Measurements from ENCODE around the gene EEF2KMT.
A peak's percentile ranks its signal among the peaks of the same experiment; 100 is the strongest.
"Not testable (repeated sequence)": the region's sequence is repeated elsewhere in the genome, so short reads cannot be mapped to it uniquely, and the experiment has no call there.

Gene EEF2KMT

GRCh38 chr16:5070431-5071186, 27.0 kb downstream of the EEF2KMT start:
- no peak for DNase-seq

GRCh38 chr16:5069854-5070253, 27.7 kb downstream of the EEF2KMT start:
- no peak for DNase-seq

GRCh38 chr16:5069048-5069447, 28.5 kb downstream of the EEF2KMT start:
- no peak for DNase-seq

- DNase-seq, result no peak
Observed at GRCh38 chr16:5066511-5066910, 31.1 kb downstream of the EEF2KMT start.

GRCh38 chr16:5065813-5066212, 31.8 kb downstream of the EEF2KMT start, which contains the start of gene C16orf89:
TSS of gene C16orf89 (minus strand) at chr16:5065956. CDS start at chr16:5065908, 48 bp downstream.
- DNase-seq, result no peak

DNA sequence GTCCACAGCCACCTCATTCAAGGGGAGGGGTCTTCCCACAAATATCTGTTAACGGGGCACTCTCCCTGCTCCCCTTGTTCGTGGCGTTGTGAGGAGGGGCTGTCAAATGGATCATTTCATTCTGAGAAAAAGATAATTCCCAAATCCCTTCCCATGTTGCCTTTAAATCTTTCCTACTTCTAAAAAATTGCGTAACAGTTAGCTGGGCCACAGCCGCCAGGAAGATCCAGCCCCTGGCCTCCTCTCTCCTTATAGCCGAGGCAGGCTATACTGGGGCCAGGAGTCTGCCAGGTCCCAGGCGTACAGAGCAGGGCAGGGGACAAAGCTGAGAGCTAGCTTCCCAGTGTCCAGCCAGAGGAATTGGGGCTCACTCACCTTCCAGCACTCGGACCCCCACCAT, 32.3 kb downstream of the EEF2KMT start:
- no peak for DNase-seq

DNA sequence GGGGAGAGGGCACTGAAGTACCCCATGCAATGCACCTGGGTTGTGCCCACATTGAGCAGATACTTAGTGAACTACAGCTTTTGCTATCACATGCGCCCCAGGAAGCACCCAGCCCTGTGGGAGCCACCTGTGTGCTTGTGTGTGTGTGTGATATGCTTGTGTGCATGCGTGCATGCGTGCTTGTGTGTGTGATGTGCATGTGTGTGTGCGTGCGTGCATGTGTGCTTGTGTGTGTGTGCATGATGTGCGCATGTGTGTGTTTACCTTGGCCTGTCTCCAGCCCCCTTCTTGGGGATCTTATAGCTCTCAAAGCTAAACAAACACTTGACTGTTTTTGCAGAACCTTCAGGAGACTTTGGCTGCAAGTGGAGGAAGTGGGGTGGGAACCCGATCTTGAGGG, 32.7 kb downstream of the EEF2KMT start:
- no peak for DNase-seq

DNA sequence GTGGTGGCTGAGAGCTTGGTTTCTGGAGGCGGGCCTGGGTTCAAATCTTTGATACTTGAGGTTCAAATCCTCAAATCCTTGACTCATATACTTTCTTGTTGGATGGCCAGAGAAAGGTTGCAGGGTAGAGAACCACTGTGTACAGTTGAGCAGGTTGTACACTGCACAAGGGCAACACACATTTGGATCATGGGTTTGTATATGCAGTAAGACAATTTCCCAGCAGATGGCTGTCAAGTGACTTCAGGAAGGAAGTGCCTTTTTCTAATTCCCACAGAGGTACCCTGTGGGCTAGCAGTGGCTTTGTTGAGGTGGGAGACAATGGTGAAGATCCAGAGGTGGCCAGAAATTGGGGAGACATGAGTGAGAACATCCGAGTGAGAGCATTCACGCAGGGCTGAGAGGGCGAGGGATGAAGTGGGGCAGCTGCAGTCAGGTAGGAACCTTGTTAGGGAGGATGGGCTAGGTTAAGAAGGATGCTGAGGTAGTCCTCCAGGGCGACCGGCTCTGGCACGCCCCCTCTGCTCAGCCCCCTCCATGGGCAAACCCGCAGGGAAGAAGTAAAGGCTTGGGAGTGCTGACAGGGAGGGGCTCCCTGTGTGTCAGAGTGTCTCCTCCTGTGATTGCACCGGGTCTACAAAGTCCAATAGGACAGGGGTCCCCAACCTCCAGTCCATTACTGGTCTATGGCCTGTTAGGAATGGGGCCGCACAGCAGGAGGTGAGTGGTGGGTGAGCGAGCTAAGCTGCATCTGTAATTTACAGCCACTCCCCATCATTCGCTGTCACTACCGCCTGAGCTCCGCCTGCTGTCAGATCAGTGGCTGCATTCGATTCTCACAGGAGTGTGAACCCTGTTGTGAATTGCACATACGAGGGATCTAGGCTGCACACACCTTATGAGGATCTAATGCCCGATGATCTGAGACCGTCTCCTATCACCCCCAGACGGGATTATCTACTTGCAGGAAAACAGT, 34.5 kb downstream of the EEF2KMT start:
- no peak for DNase-seq

GRCh38 chr16:5062051-5062450, 35.5 kb downstream of the EEF2KMT start:
- no peak for DNase-seq

- DNase-seq, result no peak
Observed at GRCh38 chr16:5060073-5060641, 37.4 kb downstream of the EEF2KMT start.

GRCh38 chr16:5059386-5060072, 38.1 kb downstream of the EEF2KMT start:
- DNase-seq, result no peak

DNA sequence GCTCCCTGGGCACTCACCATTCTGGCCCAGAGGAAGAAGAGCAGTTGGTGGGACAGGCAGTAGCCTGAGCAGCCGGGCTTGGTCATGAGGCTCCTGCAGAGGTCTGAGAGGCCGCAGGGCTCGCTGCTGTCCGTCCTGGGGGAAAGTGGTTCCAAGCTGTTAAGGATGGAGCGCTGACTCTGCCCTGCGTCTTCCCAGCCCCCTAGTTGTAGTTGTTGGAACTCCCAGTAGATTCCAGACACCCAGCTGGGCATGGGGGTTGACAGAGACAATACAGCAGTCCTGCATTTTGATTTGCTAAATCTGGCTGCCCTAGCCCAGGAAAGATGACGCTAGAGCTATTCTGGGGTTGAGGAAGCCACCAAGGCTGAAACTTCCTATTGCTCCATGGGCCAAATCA, 39.1 kb downstream of the EEF2KMT start:
- DNase-seq, result peak in 1 of 2 donors; percentile 35

DNA sequence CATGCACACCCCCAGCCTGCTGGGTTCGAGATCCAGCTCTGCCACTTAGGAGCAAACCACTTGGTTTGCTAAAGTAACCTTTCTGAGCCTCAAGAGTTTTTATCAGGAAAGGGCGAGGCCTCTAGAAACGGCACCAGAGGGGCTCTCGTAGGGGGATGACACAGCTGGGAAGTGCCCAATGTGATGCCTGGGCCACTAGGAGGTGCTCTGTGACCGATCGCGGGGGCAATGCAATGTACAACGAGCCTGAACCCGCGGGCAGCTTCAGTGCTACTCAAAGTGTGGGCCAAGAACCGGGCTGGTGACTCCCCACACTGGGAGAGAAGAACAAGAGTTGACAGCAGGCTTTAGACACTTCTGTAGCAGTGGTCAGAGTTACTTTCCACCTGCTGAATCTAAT, 41.2 kb downstream of the EEF2KMT start:
- peak; percentile 33 to 41 for DNase-seq

GRCh38 chr16:5054876-5055865, 42.4 kb downstream of the EEF2KMT start:
- no peak for DNase-seq

DNA sequence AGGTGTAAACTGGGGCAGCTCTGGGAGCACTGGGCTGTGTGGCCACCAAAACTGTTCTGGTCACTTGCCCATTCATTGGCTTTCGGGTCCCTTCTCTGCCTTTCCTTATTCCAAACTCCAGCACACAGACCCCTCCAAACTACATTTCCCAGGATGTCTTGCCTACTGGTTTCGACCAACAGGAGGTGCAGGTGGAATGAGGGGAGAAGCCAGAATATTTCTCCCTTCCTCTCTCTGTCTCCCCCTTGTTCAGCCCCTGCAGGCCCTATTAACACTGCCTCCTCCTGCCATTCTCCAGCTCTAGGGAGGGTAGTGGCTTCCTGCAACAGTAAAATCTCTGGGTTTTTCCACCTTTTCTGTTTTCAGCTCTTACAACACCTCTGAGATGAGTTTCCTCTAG, 50.7 kb downstream of the EEF2KMT start:
- DNase-seq, result no peak

DNA sequence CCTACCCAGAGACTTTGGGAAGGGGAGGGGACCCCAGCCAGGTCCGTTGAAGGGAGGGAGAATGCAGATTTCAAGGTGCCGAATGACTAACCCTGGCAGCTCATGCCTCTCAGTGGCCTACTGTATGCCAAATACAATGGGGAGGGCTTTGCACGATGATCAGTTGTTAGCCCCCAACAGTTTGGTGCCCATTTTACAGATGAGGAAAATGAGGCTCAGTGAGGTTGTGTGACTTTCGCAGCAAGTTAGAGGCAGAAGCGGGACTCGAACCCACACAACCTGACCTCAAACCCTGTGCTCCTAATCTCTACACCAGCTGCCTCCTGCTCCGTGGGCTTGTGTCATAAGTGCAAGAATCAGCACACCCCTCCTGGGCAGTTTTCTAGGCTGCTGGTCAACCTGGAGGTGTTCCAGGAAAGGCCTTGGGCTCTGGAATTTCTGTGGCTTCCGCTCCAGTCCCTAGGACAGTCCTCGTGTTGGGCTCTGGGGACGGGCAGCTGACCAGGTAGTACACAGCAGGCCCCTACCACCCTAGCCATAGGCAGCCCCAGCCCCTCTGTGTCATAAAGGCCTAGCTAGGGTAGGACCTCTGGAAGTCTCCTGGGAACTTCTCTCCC, 52.0 kb downstream of the EEF2KMT start:
- no peak for DNase-seq

- not testable (repeated sequence) for DNase-seq
Observed at GRCh38 chr16:5044581-5044980, 53.0 kb downstream of the EEF2KMT start.

DNA sequence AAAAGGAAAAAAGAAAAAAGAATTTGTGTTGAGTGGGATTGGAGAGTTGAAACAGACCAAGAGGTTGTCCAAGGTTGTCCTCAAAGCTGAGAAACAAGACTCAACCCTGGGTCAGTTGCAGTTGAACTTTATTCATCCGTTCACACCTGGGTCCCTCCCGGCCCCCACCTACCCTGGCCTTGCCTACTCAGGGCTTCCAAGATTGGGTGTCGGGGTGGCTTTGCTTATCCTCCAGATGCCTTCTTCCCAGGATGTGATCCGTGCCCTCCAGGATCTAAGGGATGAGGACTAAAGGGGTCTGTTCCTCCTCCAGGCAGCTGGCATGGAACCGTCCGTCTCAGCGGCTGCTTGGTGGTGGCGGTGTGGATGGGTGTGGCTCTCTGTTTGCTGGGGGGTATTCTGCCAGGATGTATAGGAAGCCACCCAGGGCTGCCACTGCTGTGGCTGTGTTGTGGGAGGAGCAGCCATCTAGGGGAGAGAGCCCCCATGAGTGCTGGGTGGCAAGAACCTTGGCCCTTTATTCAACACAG, 53.5 kb downstream of the EEF2KMT start:
- no peak for DNase-seq

GRCh38 chr16:5042574-5043171, 54.9 kb downstream of the EEF2KMT start:
- DNase-seq, result no peak

DNA sequence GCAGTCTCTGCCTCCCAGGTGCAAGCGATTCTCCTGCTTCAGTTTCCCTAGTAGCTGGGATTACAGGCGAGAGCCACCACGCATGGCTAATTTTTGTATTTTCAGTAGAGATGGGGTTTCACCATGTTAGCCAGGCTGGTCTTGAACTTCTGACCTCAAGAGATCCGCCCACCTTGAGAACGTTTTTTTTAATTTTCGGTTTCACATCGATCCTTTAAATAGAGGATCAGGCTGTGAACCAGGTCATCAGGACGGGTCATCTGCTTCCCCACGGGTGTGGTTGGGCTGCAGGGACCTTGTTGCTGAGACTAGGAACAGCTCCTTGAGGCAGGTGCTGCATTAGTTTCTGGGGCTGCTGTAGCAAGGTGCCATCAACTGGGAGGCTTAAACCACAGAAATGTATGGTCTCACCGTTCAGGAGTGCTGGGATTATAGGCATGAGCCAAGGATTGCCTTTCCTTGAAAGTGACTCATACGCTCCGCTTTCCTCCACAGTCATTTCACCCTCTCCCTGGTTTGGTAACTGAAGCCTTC, 55.9 kb downstream of the EEF2KMT start:
- no peak for DNase-seq
